Vagina (tissue), 2 donors: ENCODE results near the gene CNTF. TPM values are rescaled to one million over a fixed set of nuclear protein-coding genes. Genes with fewer than 3 reads are reported as not detected.
A peak's percentile ranks its signal among the peaks of the same experiment; 100 is the strongest.

Source experiments
- DNase-seq, 2 donors: peaks; one replicate each; pipeline ENCODE4 v3.0.0-alpha.2; 2017; ENCODE audit errors: extremely low spot score in 2 of 2
- H3K27ac ChIP-seq: fragments of 200-600 bp; sonication (generic); one replicate; pipeline ENCODE4 v1.5.1; 2019
- H3K27me3 ChIP-seq: fragments of 200-600 bp; sonication (generic); one replicate; pipeline ENCODE4 v1.5.1; 2019
- H3K36me3 ChIP-seq, 2 donors: fragments of 200-600 bp; sonication (generic); one replicate each; pipeline ENCODE4 v1.5.1; 2017 to 2019
- H3K4me1 ChIP-seq: fragments of 200-600 bp; sonication (generic); one replicate; pipeline ENCODE4 v1.5.1; 2019
- H3K4me3 ChIP-seq, 2 donors: fragments of 200-600 bp; sonication (generic); 1 replicate in 1 of 2; 2 replicates in 1 of 2; pipeline ENCODE4 v1.5.1; 2016 to 2019
- H3K9me3 ChIP-seq: fragments of 200-600 bp; sonication (generic); one replicate; pipeline ENCODE4 v1.5.1; 2019
- CTCF ChIP-seq, 3 experiments: fragments of 450-650 bp in 2 of 3; fragments of 200-600 bp in 1 of 3; sonication (generic) in 1 of 3; IDR thresholded peaks; one replicate each; pipeline ENCODE4 v1.5.1; 2017 to 2019; ENCODE audit warnings: antibody characterized with exemption in 3 of 3, mild to moderate bottlenecking in 2 of 3, moderate library complexity in 2 of 3
- POLR2A ChIP-seq, 2 donors: fragments of 450-650 bp; IDR thresholded peaks; one replicate each; pipeline ENCODE4 v1.6.1; 2017; ENCODE audit warnings: antibody characterized with exemption in 2 of 2, mild to moderate bottlenecking in 2 of 2, moderate library complexity in 2 of 2
- POLR2AphosphoS5 ChIP-seq, 2 donors: sonication (generic); formaldehyde crosslinking; IDR thresholded peaks; one replicate each; pipeline ENCODE4 v1.9.0; 2017; ENCODE audit warnings: antibody characterized with exemption in 2 of 2, mild to moderate bottlenecking in 2 of 2, low read depth in 1 of 2; ENCODE audit not compliant: insufficient read depth in 1 of 2
- intact Hi-C: fragments of 100-400 bp; cut with DNase I; formaldehyde crosslinking; loops from one replicate; pipeline ENCODE4 v1.15.1; 2023
- total RNA-seq: library from RNA; depleted of rRNA; stranded (reverse); fragments of >200 nt; gene quantifications from one replicate; pipeline ENCODE4 v1.2.3, GENCODE V29; 2016

The CNTF gene
- total RNA-seq, 1 donor from 2014 or later, result not detected

GRCh38 chr11:58577555-58578135 lies 44.8 kb upstream of the CNTF start:
- DNase-seq, result no peak
- TF ChIP-seq POLR2A (IDR thresholded peaks at IDR 0.05), result peak in 1 of 2 donors; percentile 70
- TF ChIP-seq CTCF (IDR thresholded peaks at IDR 0.05), result no peak
- TF ChIP-seq POLR2AphosphoS5 (IDR thresholded peaks at IDR 0.05; ENCODE audit: insufficient read depth in 1 of 2, low read depth in 1 of 2), result no peak
- intact Hi-C loops, result loop anchor here (5.0 kb wide), 2 partner anchors 565 to 1265 kb away; partner anchors contain the start of gene FAM111A
- Histone ChIP-seq H3K36me3 (no peaks in the 10 kb centered on the region), H3K27ac (peak overlapping the region; percentile 100), H3K4me1 (peaks cover 72% of the 10 kb centered on the region), H3K4me3 (peak overlapping the region; percentile 80 to 97), H3K9me3 (no peaks in the 10 kb centered on the region), H3K27me3 (no peaks in the 10 kb centered on the region)

- DNase-seq, result peak in 1 of 2 donors; percentile 99
- TF ChIP-seq POLR2AphosphoS5 (IDR thresholded peaks at IDR 0.05; ENCODE audit: insufficient read depth in 1 of 2, low read depth in 1 of 2) (peak in 1 of 2 donors; percentile 99), CTCF (IDR thresholded peaks at IDR 0.05) (peak in 1 of 3 experiments; percentile 14), POLR2A (IDR thresholded peaks at IDR 0.05) (no peak)
- H3K36me3 ChIP-seq, result no peaks in the 10 kb centered on the region
- no peaks in the 10 kb centered on the region for H3K9me3 ChIP-seq
- peaks cover 72% of the 10 kb centered on the region for H3K4me1 ChIP-seq
- H3K27me3 ChIP-seq, result no peaks in the 10 kb centered on the region
- peak overlapping the region; percentile 100 for H3K27ac ChIP-seq
- H3K4me3 ChIP-seq, result peak overlapping the region; percentile 80 to 97
- intact Hi-C loops, result loop anchor here (5.0 kb wide), 2 partner anchors 564 to 1266 kb away; partner anchors contain the start of gene FAM111A
Measured at GRCh38 chr11:58578136-58578634, 44.3 kb upstream of the CNTF start.

- peak in 1 of 2 donors; percentile 98 for DNase-seq
- Histone ChIP-seq H3K4me1 (peaks cover 72% of the 10 kb centered on the region), H3K27ac (peak within 1 kb of the TSS; percentile 100), H3K9me3 (no peaks in the 10 kb centered on the region), H3K4me3 (peak within 1 kb of the TSS; percentile 80 to 97), H3K27me3 (no peaks in the 10 kb centered on the region), H3K36me3 (no peaks in the 10 kb centered on the region)
- TF ChIP-seq CTCF (IDR thresholded peaks at IDR 0.05) (no peak), POLR2A (IDR thresholded peaks at IDR 0.05) (peak; percentile 18 to 66), POLR2AphosphoS5 (IDR thresholded peaks at IDR 0.05; ENCODE audit: insufficient read depth in 1 of 2, low read depth in 1 of 2) (peak in 1 of 2 donors; percentile 97)
- intact Hi-C loops, result loop anchor here (5.0 kb wide), 2 partner anchors 564 to 1266 kb away; partner anchors contain the start of gene FAM111A
Measured at GRCh38 chr11:58578635-58579191, 43.8 kb upstream of the CNTF start, which contains the start of gene ZFP91. TSS of gene ZFP91 (plus strand) at chr11:58579063. CDS start at chr11:58579282, 219 bp downstream.

- peak overlapping the region; percentile 80 to 97 for H3K4me3 ChIP-seq
- peak in 1 of 2 donors; percentile 97 for DNase-seq
- intact Hi-C loops, result loop anchor here (5.0 kb wide), 2 partner anchors 563 to 1267 kb away; partner anchors contain the start of gene FAM111A
- no peaks in the 10 kb centered on the region for H3K27me3 ChIP-seq
- peaks cover 72% of the 10 kb centered on the region for H3K4me1 ChIP-seq
- peak; percentile 68 to 83 (median 82) for TF ChIP-seq CTCF (IDR thresholded peaks at IDR 0.05)
- peak; percentile 96 to 97 for TF ChIP-seq POLR2AphosphoS5 (IDR thresholded peaks at IDR 0.05; ENCODE audit: insufficient read depth in 1 of 2, low read depth in 1 of 2)
- peak in 1 of 2 donors; percentile 41 for TF ChIP-seq POLR2A (IDR thresholded peaks at IDR 0.05)
- H3K9me3 ChIP-seq, result no peaks in the 10 kb centered on the region
- no peaks in the 10 kb centered on the region for H3K36me3 ChIP-seq
- peak overlapping the region; percentile 100 for H3K27ac ChIP-seq
Measured at GRCh38 chr11:58579192-58580129, 43.0 kb upstream of the CNTF start.
